ENCODE data around the gene CRYBB3.

Gene CRYBB3

DNA sequence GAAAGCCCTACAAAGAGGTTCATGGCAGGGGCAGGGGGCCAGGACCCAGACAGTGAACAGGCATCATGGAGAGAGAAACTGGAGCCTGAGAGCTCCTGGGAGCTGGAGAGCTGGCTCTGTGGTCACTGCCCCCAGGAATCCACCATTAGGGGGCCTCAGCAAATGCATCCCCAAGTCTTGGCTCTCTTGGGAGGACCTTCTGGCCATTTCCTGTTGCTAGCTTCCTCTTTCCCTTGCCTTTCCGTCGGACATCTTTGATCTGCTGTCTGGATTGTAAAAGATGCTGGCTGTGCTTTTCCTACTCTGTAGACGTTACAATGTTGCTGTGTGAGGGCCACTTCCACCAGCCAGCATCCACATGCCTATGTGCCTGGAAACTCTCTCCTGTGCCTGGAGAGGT is 12.7 kb downstream of the CRYBB3 start:
- in situ Hi-C loops (cut with MboI; ENCODE audit: low pct_unique_long_range_greater_than_20kb, low sequenced_read_pairs, unreplicated experiment) = no loop called here
- TF ChIP-seq, protein P1, sequence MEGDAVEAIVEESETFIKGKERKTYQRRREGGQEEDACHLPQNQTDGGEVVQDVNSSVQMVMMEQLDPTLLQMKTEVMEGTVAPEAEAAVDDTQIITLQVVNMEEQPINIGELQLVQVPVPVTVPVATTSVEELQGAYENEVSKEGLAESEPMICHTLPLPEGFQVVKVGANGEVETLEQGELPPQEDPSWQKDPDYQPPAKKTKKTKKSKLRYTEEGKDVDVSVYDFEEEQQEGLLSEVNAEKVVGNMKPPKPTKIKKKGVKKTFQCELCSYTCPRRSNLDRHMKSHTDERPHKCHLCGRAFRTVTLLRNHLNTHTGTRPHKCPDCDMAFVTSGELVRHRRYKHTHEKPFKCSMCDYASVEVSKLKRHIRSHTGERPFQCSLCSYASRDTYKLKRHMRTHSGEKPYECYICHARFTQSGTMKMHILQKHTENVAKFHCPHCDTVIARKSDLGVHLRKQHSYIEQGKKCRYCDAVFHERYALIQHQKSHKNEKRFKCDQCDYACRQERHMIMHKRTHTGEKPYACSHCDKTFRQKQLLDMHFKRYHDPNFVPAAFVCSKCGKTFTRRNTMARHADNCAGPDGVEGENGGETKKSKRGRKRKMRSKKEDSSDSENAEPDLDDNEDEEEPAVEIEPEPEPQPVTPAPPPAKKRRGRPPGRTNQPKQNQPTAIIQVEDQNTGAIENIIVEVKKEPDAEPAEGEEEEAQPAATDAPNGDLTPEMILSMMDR (IDR thresholded peaks at IDR 0.05; ENCODE audit: extremely low read depth, insufficient read depth, missing control alignments) = no peak
- no peak for DNase-seq (ENCODE audit: low spot score)

DNA sequence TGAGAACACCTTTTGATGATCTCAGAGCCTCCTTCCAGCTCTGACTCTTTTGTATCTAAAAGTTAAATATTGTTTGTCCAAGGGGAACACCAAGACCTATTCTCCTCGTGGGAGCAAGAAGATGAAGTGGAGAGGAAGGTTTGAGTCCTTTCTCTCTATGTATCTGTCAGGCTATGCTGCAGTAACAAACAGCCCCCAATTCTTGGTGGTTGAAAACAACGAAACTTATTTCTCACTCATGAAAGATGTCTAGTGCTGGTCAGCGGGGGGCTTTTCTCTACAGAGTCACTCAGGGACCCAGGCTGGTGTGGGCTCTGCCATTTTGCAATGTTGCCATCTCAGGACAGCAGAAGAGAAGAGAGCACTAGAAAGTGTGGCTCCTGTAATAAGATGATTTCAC is 13.6 kb downstream of the CRYBB3 start:
- TF ChIP-seq, protein P1 (IDR thresholded peaks at IDR 0.05; ENCODE audit: extremely low read depth, insufficient read depth, missing control alignments) = no peak
- in situ Hi-C loops (cut with MboI; ENCODE audit: low pct_unique_long_range_greater_than_20kb, low sequenced_read_pairs, unreplicated experiment) = no loop called here
- no peak for DNase-seq (ENCODE audit: low spot score)

DNA sequence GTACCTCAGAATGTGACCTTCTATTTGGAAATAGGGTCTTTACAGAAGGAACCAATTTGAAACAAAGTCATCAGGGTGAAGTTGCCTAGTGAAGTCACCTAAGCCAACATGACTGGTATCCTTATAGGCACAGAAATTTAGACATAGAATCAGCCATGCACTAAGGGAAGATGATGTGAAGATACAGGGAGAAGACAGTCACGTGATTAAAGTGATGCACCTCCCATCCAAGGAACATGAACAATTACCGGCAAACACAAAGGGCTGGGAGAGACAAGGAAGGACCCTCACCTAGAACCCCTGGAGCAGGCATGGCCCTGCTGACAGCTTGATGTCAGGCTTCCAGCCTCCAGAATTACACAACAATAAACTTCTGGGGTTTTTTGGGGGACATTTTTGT is 16.6 kb downstream of the CRYBB3 start:
- TF ChIP-seq, protein P1 (IDR thresholded peaks at IDR 0.05; ENCODE audit: extremely low read depth, insufficient read depth, missing control alignments) = no peak
- DNase-seq (ENCODE audit: low spot score) = no peak
- in situ Hi-C loops (cut with MboI; ENCODE audit: low pct_unique_long_range_greater_than_20kb, low sequenced_read_pairs, unreplicated experiment) = no loop called here

DNA sequence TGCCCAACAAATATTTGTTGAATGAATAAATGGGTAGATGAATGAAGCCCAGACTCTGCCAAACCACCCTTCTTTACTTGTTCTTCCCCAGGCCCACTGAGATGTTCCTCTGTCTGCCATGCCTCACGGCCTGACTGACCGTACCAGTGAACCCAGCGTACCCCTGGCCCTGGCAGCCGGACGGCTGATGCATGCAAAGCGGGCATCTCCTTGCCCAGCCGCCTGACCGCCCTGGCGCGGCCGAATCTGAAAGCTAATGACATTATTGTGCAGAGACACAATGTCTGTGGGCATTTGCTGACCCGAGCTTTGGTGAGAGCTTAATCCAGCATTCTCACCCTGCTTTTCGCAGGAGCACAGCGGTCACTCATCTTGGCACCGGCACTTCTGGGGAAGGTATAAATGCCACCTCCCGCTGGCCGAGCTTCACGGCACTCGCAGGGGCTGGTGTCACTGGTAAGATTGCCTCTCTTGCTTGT is 19.6 kb downstream of the CRYBB3 start, which contains the start of gene CRYBB2:
TSS of gene CRYBB2 (plus strand) at position 429 of the 479 bp plus-strand sequence. CDS start 1,791 bp downstream, outside the sequence.
- in situ Hi-C loops (cut with MboI; ENCODE audit: low pct_unique_long_range_greater_than_20kb, low sequenced_read_pairs, unreplicated experiment) = no loop called here
- DNase-seq (ENCODE audit: low spot score) = no peak

DNA sequence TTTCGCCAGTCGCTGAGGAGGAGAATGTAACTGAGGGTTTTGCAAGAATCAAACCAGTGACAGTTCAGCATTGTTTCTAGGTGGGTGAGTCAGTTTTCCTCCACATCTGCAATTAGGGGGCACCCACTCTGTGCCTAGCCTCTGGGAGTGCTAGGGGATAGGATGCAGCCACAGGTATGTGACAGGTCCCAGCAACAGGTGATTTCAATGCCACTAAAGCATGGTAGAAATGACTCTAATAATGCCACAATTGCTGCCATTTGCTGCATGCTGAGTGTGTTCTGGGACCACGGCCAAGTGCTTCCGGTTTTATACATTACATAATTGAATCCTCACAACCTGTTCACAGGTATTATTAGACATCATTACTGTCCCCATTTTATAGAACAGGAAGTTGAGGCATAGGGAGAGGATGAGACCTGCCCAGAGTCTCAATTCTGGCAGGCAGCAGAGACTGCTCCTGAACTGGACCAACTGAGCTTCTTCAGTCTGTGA is 20.3 kb downstream of the CRYBB3 start:
- TF ChIP-seq, protein P1 (IDR thresholded peaks at IDR 0.05; ENCODE audit: extremely low read depth, insufficient read depth, missing control alignments) = no peak
- no peak for DNase-seq (ENCODE audit: low spot score)
- in situ Hi-C loops (cut with MboI; ENCODE audit: low pct_unique_long_range_greater_than_20kb, low sequenced_read_pairs, unreplicated experiment) = no loop called here

More for the DNA sequence above, 19.6 kb downstream of the CRYBB3 start, which contains the start of gene CRYBB2:
- TF ChIP-seq, protein P1 (IDR thresholded peaks at IDR 0.05; ENCODE audit: extremely low read depth, insufficient read depth, missing control alignments) = no peak

DNA sequence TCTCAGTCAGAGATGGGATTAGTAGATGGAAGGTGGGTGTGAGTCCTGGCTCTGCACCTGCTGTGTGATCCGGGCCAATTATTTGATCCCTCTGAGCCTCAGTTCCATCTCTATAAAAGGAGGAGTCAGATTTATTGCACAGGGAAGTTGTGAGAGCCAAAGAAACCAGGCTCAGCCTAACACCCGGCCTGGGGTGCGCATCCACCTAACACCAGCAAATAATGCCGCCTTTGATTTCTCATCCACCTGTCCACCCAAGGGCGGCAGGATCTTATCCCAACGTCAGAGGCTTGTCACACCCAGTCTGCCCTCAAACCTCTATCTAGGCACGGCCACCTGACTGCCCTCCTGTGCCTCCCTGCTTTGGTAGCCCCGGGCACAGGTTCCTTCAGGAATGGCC is 22.1 kb downstream of the CRYBB3 start:
- DNase-seq (ENCODE audit: low spot score) = no peak
- TF ChIP-seq, protein P1 (IDR thresholded peaks at IDR 0.05; ENCODE audit: extremely low read depth, insufficient read depth, missing control alignments) = no peak
- in situ Hi-C loops (cut with MboI; ENCODE audit: low pct_unique_long_range_greater_than_20kb, low sequenced_read_pairs, unreplicated experiment) = no loop called here

All from GM13977 (cell line).